IMR-90 (cell line): ENCODE measurements around the gene ZC3HAV1L. TPM values are rescaled to one million over a fixed set of nuclear protein-coding genes. Genes with fewer than 3 reads are reported as not detected.

Source experiments
- ATAC-seq: fragments of 200-7000 bp; cut with Tn5 transposase; 2 replicates; pipeline ENCODE4 v1.9.1; 2020; ENCODE audit warnings: low read depth, mild to moderate bottlenecking, moderate library complexity
- BruUV-seq: library from RNA; stranded (reverse); fragments of 400-500 nt; replicated peaks from 2 replicates; lab custom pipeline; 2021; lab: Mats Ljungman, UMichigan
- CTCF ChIA-PET: fragments of 300-600 bp; formaldehyde crosslinking; extraction: SDS; loops from one replicate; lab custom pipeline; 2021; ENCODE audit warnings: antibody characterized with exemption; lab: Yijun Ruan, JAX
- POLR2A ChIA-PET: fragments of 300-600 bp; sonication (Branson Sonifier 250); formaldehyde crosslinking; loops from one replicate; lab custom pipeline; 2022; ENCODE audit warnings: antibody characterized with exemption; ENCODE audit not compliant: unreplicated experiment; lab: Charles Lee
- DNase-seq: peaks from one replicate; pipeline ENCODE4 v3.0.0; 2013
- H2AFZ ChIP-seq: replicated peaks from 2 replicates; pipeline ENCODE3; 2013; ENCODE audit warnings: low read length, mild to moderate bottlenecking; ENCODE audit not compliant: poor library complexity
- H2AK5ac ChIP-seq: 2 replicates; pipeline ENCODE4 v1.6.1; 2013; ENCODE audit warnings: low read depth, low read length, inconsistent platforms
- H2AK9ac ChIP-seq: replicated peaks from 2 replicates; pipeline ENCODE3; 2013; ENCODE audit warnings: mild to moderate bottlenecking, low read depth, low read length, moderate library complexity; ENCODE audit not compliant: poor library complexity
- H2BK120ac ChIP-seq: 2 replicates; pipeline ENCODE4 v1.6.1; 2013; ENCODE audit warnings: low read depth, low read length, inconsistent platforms
- H2BK15ac ChIP-seq: 3 replicates; pipeline ENCODE4 v1.6.1; 2013; ENCODE audit warnings: low read depth, low read length, inconsistent platforms
- H2BK20ac ChIP-seq: 2 replicates; pipeline ENCODE4 v1.6.1; 2013; ENCODE audit warnings: low read depth, mild to moderate bottlenecking, inconsistent platforms, low read length, moderate library complexity
- H2BK5ac ChIP-seq: 2 replicates; pipeline ENCODE4 v1.6.1; 2013; ENCODE audit warnings: mild to moderate bottlenecking, low read depth, low read length, inconsistent platforms; ENCODE audit not compliant: poor library complexity, severe bottlenecking
- H3K14ac ChIP-seq: replicated peaks from 2 replicates; pipeline ENCODE4 v1.6.1; 2013; ENCODE audit warnings: low read depth, low read length, inconsistent platforms
- H3K18ac ChIP-seq: 2 replicates; pipeline ENCODE4 v1.6.1; 2013; ENCODE audit warnings: low read depth, low read length, control low read depth
- H3K23ac ChIP-seq: 2 replicates; pipeline ENCODE4 v1.6.1; 2013; ENCODE audit warnings: low read depth, low read length, inconsistent platforms
- H3K27ac ChIP-seq: 2 replicates; pipeline ENCODE4 v1.5.1; 2013; ENCODE audit warnings: mild to moderate bottlenecking, control low read depth, low read length; ENCODE audit not compliant: insufficient read depth
- H3K27me3 ChIP-seq: 2 replicates; pipeline ENCODE4 v1.6.1; 2013; ENCODE audit warnings: low read length; ENCODE audit not compliant: control insufficient read depth, insufficient read depth
- H3K36me3 ChIP-seq: 2 replicates; pipeline ENCODE4 v1.6.1; 2013; ENCODE audit warnings: low read length, mixed read lengths; ENCODE audit not compliant: control insufficient read depth, insufficient read depth
- H3K4ac ChIP-seq: 2 replicates; pipeline ENCODE4 v1.6.1; 2013; ENCODE audit warnings: low read depth, low read length, inconsistent platforms
- H3K4me1 ChIP-seq: 2 replicates; pipeline ENCODE4 v1.6.1; 2013; ENCODE audit warnings: low read length, mixed read lengths; ENCODE audit not compliant: control insufficient read depth, insufficient read depth
- H3K4me2 ChIP-seq: 2 replicates; pipeline ENCODE4 v1.6.1; 2013; ENCODE audit warnings: low read depth, mild to moderate bottlenecking, control low read depth, low read length, moderate library complexity
- H3K4me3 ChIP-seq: 2 replicates; pipeline ENCODE4 v1.5.1; 2013; ENCODE audit warnings: low read depth, mild to moderate bottlenecking, control low read depth, low read length, moderate library complexity; ENCODE audit not compliant: insufficient read depth
- H3K56ac ChIP-seq: 2 replicates; pipeline ENCODE4 v1.6.1; 2013; ENCODE audit warnings: low read length, inconsistent platforms; ENCODE audit not compliant: insufficient read depth; ENCODE audit errors: extremely low read depth
- H3K79me1 ChIP-seq, 2 experiments: 2 replicates each; pipeline ENCODE4 v1.6.1; 2013; ENCODE audit warnings: low read length in 2 of 2, inconsistent platforms in 1 of 2, low read depth in 1 of 2
- H3K9ac ChIP-seq: 2 replicates; pipeline ENCODE4 v1.6.1; 2013; ENCODE audit warnings: low read depth, low read length, control low read depth
- H3K9me1 ChIP-seq: 2 replicates; pipeline ENCODE4 v1.6.1; 2013; ENCODE audit warnings: low read length, inconsistent platforms; ENCODE audit not compliant: insufficient read depth
- H3K9me3 ChIP-seq: 2 replicates; pipeline ENCODE4 v1.6.1; 2013; ENCODE audit warnings: low read length; ENCODE audit not compliant: control insufficient read depth, insufficient read depth
- H4K20me1 ChIP-seq: 2 replicates; pipeline ENCODE4 v1.6.1; 2013; ENCODE audit warnings: low read length, inconsistent platforms; ENCODE audit not compliant: insufficient read depth
- H4K5ac ChIP-seq: 2 replicates; pipeline ENCODE4 v1.6.1; 2013; ENCODE audit warnings: mild to moderate bottlenecking, low read depth, low read length, control low read depth
- H4K8ac ChIP-seq, 2 experiments: 2 replicates each; pipeline ENCODE4 v1.6.1; 2013; ENCODE audit warnings: low read depth in 2 of 2, low read length in 2 of 2, control low read depth in 1 of 2, inconsistent platforms in 1 of 2
- H4K91ac ChIP-seq: 2 replicates; pipeline ENCODE4 v1.6.1; 2013; ENCODE audit warnings: low read depth, low read length, inconsistent platforms; ENCODE audit not compliant: insufficient read depth
- BHLHE40 ChIP-seq: fragments of 150-350 bp; IDR thresholded peaks from 2 replicates; pipeline ENCODE4 v1.6.1; 2016; ENCODE audit warnings: mild to moderate bottlenecking, low read depth, low read length
- ELK1 ChIP-seq: fragments of 150-350 bp; IDR thresholded peaks from 2 replicates; pipeline ENCODE4 v1.6.1; 2016; ENCODE audit warnings: low read depth, mild to moderate bottlenecking, low read length, moderate library complexity, borderline replicate concordance
- FOS ChIP-seq: fragments of 150-350 bp; IDR thresholded peaks from 2 replicates; pipeline ENCODE4 v1.6.1; 2016; ENCODE audit warnings: low read depth, low read length
- MXI1 ChIP-seq: IDR thresholded peaks from 2 replicates; pipeline ENCODE4 v1.6.1; 2012; ENCODE audit warnings: low read depth, mild to moderate bottlenecking, low read length, moderate library complexity, borderline replicate concordance
- NFE2L2 ChIP-seq: fragments of 150-350 bp; IDR thresholded peaks from 2 replicates; pipeline ENCODE4 v1.6.1; 2016; ENCODE audit warnings: low read depth, mild to moderate bottlenecking, low read length
- POLR2A ChIP-seq: IDR thresholded peaks from 2 replicates; pipeline ENCODE4 v1.6.1; 2012; ENCODE audit warnings: mild to moderate bottlenecking, low read depth, low read length
- RCOR1 ChIP-seq: IDR thresholded peaks from 2 replicates; pipeline ENCODE4 v1.6.1; 2012; ENCODE audit warnings: mild to moderate bottlenecking, low read length, improper control_type of control experiment; ENCODE audit not compliant: insufficient replicate concordance
- WGBS, 2 experiments: methylation state at CpG; one replicate each; pipeline versions ENCODE4 v1.1.5 to v1.1.7; 2013; ENCODE audit warnings: missing lambda C conversion rate in 2 of 2; ENCODE audit not compliant: insufficient read length in 1 of 2; ENCODE audit errors: extremely low coverage in 2 of 2; 5-methylcytosine and 5-hydroxymethylcytosine counted together
- dilution Hi-C: fragments of 300-500 bp; cut with HindIII; formaldehyde crosslinking; loops from one replicate; pipeline ENCODE4 v1.14.3; 2018; ENCODE audit warnings: low sequenced_read_pairs; ENCODE audit not compliant: unreplicated experiment
- in situ Hi-C: fragments of 300-500 bp; cut with MboI; formaldehyde crosslinking; loops from 3 replicates; pipeline ENCODE4 v1.14.3; 2019; ENCODE audit warnings: low sequenced_read_pairs, inconsistent platforms, mixed read lengths
- intact Hi-C: fragments of 100-400 bp; cut with micrococcal nuclease; formaldehyde crosslinking; loops from 2 replicates; pipeline ENCODE4 v1.10.0; 2022
- polyA plus RNA-seq, 3 experiments: library from polyadenylated mRNA; depleted of rRNA; stranded (reverse); fragments of >200 nt; gene quantifications; 2 replicates each; pipeline ENCODE4 v1.2.3, GENCODE V29; 2012; ENCODE audit warnings: low replicate concordance in 1 of 3
- total RNA-seq: library from RNA; depleted of rRNA; stranded (reverse); fragments of >200 nt; gene quantifications from 2 replicates; pipeline ENCODE4 v1.2.3, GENCODE V29; 2012

ZC3HAV1L gene
- total and polyA plus RNA-seq, 2 of the 4 experiments (the other 2 are of a cell fraction) = 4.5 to 9.4 TPM

GRCh38 chr7:139033346-139034114 lies 2.3 kb downstream of the ZC3HAV1L start (continued):
- TF ChIP-seq ELK1 = no peak

GRCh38 chr7:139032473-139032872 lies 3.4 kb downstream of the ZC3HAV1L start:
- H2BK15ac ChIP-seq = no peak overlapping the region
- no peak overlapping the region for H3K4me2 ChIP-seq
- H4K91ac ChIP-seq = no peak overlapping the region
- peaks cover 18 to 54% of the 10 kb centered on the region in 2 experiments for H3K79me1 ChIP-seq
- H2BK20ac ChIP-seq = no peak overlapping the region
- no peak for TF ChIP-seq POLR2A
- TF ChIP-seq BHLHE40 = no peak
- no peak for TF ChIP-seq MXI1
- no peak for TF ChIP-seq FOS
- TF ChIP-seq ELK1 = no peak
- TF ChIP-seq NFE2L2 = no peak
- no peak for TF ChIP-seq RCOR1
- H4K20me1 ChIP-seq = peaks cover 16% of the 10 kb centered on the region
- no peak overlapping the region for H4K8ac ChIP-seq
- H4K5ac ChIP-seq = no peak overlapping the region
- CTCF ChIA-PET = no interaction called here
- H3K9me3 ChIP-seq = no peaks in the 10 kb centered on the region
- no peak overlapping the region for H2AK5ac ChIP-seq
- no peak overlapping the region for H3K56ac ChIP-seq
- no peak overlapping the region for H2BK120ac ChIP-seq
- no peak overlapping the region for H2AFZ ChIP-seq
- H3K27me3 ChIP-seq = no peaks in the 10 kb centered on the region
- POLR2A ChIA-PET = no interaction called here
- no peak overlapping the region for H3K9ac ChIP-seq
- no peak overlapping the region for H3K23ac ChIP-seq
- no peak overlapping the region for H3K18ac ChIP-seq
- ATAC-seq (no peak), DNase-seq (no peak)
- BruUV-seq = no TSS peak
- WGBS, 2 experiments = no CpG with 5 or more reads among the region's 4 CpGs
- no peak overlapping the region for H3K4ac ChIP-seq
- in situ Hi-C loops (no loop called here), dilution Hi-C loops (no loop called here), intact Hi-C loops (no loop called here)
- H3K27ac ChIP-seq = no peak overlapping the region
- no peak overlapping the region for H3K4me3 ChIP-seq
- H3K4me1 ChIP-seq = peaks cover 8% of the 10 kb centered on the region
- H3K14ac ChIP-seq = no peak overlapping the region
- no peak overlapping the region for H2AK9ac ChIP-seq
- H3K36me3 ChIP-seq = peaks cover 36% of the 10 kb centered on the region
- peaks cover 17% of the 10 kb centered on the region for H3K9me1 ChIP-seq
- H2BK5ac ChIP-seq = no peak overlapping the region
